ENCODE data around the gene CMPK1. TPM values are rescaled to one million over a fixed set of nuclear protein-coding genes. Genes with fewer than 3 reads are reported as not detected.

Gene CMPK1
- total and polyA plus RNA-seq, 2 of the 8 experiments (the other 6 are each of a cell fraction or from before 2014, with no cell fraction given): 6.0 to 36.9 TPM

GRCh38 chr1:47325528-47325927 lies 8.1 kb upstream of the CMPK1 start:
- H3K18ac ChIP-seq (ENCODE audit: extremely low read depth, low read length): no peak overlapping the region
- no peak overlapping the region for H2BK5ac ChIP-seq (ENCODE audit: low read depth, low read length)
- no peaks in the 10 kb centered on the region for H3K9me3 ChIP-seq (ENCODE audit: insufficient read depth in 2 of 2, low read depth in 1 of 2, low read length in 1 of 2)
- DNase-seq (ENCODE audit: low read depth in 1 of 2, low spot score in 2 of 2) (no peak), FAIRE-seq (no peak)
- H3K4me3 ChIP-seq (ENCODE audit: extremely low read depth in 1 of 4, insufficient read depth in 2 of 4, low read depth in 3 of 4, low read length in 4 of 4): no peak overlapping the region
- no peak overlapping the region for H2BK120ac ChIP-seq (replicated peaks; ENCODE audit: low read depth, low read length)
- H4K91ac ChIP-seq (replicated peaks; ENCODE audit: insufficient read length, low read length): no peak overlapping the region
- H3K79me1 ChIP-seq (ENCODE audit: low read depth, low read length): no peaks in the 10 kb centered on the region
- WGBS, 2 experiments (ENCODE audit: extremely low coverage in 1 of 2, insufficient coverage in 1 of 2, insufficient read length in 1 of 2, insufficient replicate concordance in 2 of 2, low coverage in 1 of 2, low lambda C conversion rate in 2 of 2, missing lambda C conversion rate in 1 of 2): 85% methylated on average over 2 of the region's 2 CpGs; no CpG with 5 or more reads in 1 of the 2 experiments
- no peak overlapping the region for H3K4ac ChIP-seq (replicated peaks; ENCODE audit: insufficient read length, low read depth, low read length)
- no peak overlapping the region for H3K56ac ChIP-seq (replicated peaks; ENCODE audit: insufficient read length, low read depth, low read length)
- H3K36me3 ChIP-seq (ENCODE audit: control insufficient read depth in 2 of 4, insufficient read depth in 4 of 4, low read length in 3 of 4): no peaks in the 10 kb centered on the region
- H3K4me1 ChIP-seq (replicated peaks in 1 of 4; ENCODE audit: control insufficient read depth in 3 of 4, insufficient read depth in 4 of 4, low read length in 3 of 4): no peaks in the 10 kb centered on the region
- H2BK20ac ChIP-seq (ENCODE audit: low read length): no peak overlapping the region
- no peaks in the 10 kb centered on the region for H4K20me1 ChIP-seq (replicated peaks in 1 of 2; ENCODE audit: control insufficient read depth in 1 of 2, insufficient read depth in 2 of 2, low read length in 2 of 2)
- H4K5ac ChIP-seq (ENCODE audit: insufficient read length, low read depth, low read length): no peak overlapping the region
- no peak overlapping the region for H3K9ac ChIP-seq (replicated peaks in 1 of 4; ENCODE audit: extremely low read depth in 1 of 4, low read depth in 3 of 4, low read length in 3 of 4)
- no peak overlapping the region for H3K23ac ChIP-seq (ENCODE audit: insufficient read length)
- H2BK12ac ChIP-seq (ENCODE audit: low read depth, low read length): no peak overlapping the region
- TF ChIP-seq NRF1 (IDR thresholded peaks at IDR 0.05; ENCODE audit: low read depth, low read length) (no peak), POLR2A (IDR thresholded peaks at IDR 0.05; ENCODE audit: control extremely low read depth in 1 of 2, low read depth in 2 of 2, low read length in 2 of 2) (no peak), KDM1A (IDR thresholded peaks at IDR 0.05; ENCODE audit: borderline replicate concordance, low read length) (no peak), ATF3 (IDR thresholded peaks at IDR 0.05; ENCODE audit: insufficient read depth, low read depth, low read length) (no peak), TBP (IDR thresholded peaks at IDR 0.05; ENCODE audit: low read depth, low read length) (no peak), RBBP5 (IDR thresholded peaks at IDR 0.05; ENCODE audit: borderline replicate concordance, low read depth, low read length) (no peak), CEBPB (IDR thresholded peaks at IDR 0.05; ENCODE audit: low read depth, low read length) (no peak), CHD1 (IDR thresholded peaks at IDR 0.05; ENCODE audit: low read depth, low read length) (no peak), BRCA1 (IDR thresholded peaks at IDR 0.05; ENCODE audit: low read depth, low read length) (no peak), RNF2 (IDR thresholded peaks at IDR 0.05; ENCODE audit: borderline replicate concordance, low read depth, low read length, missing control alignments, poor library complexity, severe bottlenecking) (no peak), SP2 (IDR thresholded peaks at IDR 0.05; ENCODE audit: low read length) (no peak)
- no peak overlapping the region for H3K27ac ChIP-seq (ENCODE audit: low read depth, low read length)
- no peak overlapping the region for H2AFZ ChIP-seq (ENCODE audit: low read length)
- CTCF ChIA-PET (ENCODE audit: partially characterized antibody): interaction anchor here (0.6 kb wide), 1 partner anchor 602 kb away, joined by 4 read pairs; no protein-coding TSS in a partner anchor
- H3K23me2 ChIP-seq (ENCODE audit: low read depth, low read length): no peaks in the 10 kb centered on the region
- POLR2A ChIA-PET (ENCODE audit: partially characterized antibody): interaction anchor here (2.8 kb wide), 1 partner anchor 9 kb away, joined by 7 read pairs; the partner anchor contains the start of gene CMPK1
- H3K27me3 ChIP-seq (replicated peaks in 1 of 4; ENCODE audit: control insufficient read depth in 3 of 4, extremely low read depth in 1 of 4, insufficient read depth in 3 of 4, low read length in 3 of 4): no peaks in the 10 kb centered on the region
- no peaks in the 10 kb centered on the region for H3K79me2 ChIP-seq (ENCODE audit: control insufficient read depth in 1 of 2, insufficient read depth in 2 of 2, low read length in 2 of 2)
- H2AK5ac ChIP-seq (ENCODE audit: low read depth, low read length): no peak overlapping the region
- H3K14ac ChIP-seq (ENCODE audit: insufficient read length): no peak overlapping the region
- no peak overlapping the region for H2BK15ac ChIP-seq (ENCODE audit: low read length)
- H4K8ac ChIP-seq (ENCODE audit: extremely low read depth, insufficient read depth, low read length): no peak overlapping the region
- no peak overlapping the region for H3K4me2 ChIP-seq (ENCODE audit: insufficient read depth in 1 of 2, low read depth in 2 of 2, low read length in 2 of 2)
